Neural cell (in vitro differentiated cells): ENCODE measurements around the gene SLC29A4.

Source experiments
- CTCF ChIP-seq: fragments of 450-650 bp; IDR thresholded peaks from 2 replicates; pipeline ENCODE4 v1.5.1; 2014; ENCODE audit warnings: antibody characterized with exemption, mild to moderate bottlenecking, moderate library complexity; ENCODE audit not compliant: poor library complexity, severe bottlenecking
- EZH2 ChIP-seq: fragments of 200-600, 300-800 bp; shearing (Covaris generic), sonication (generic); IDR thresholded peaks from 2 replicates; pipeline ENCODE4 v1.6.1; 2014; ENCODE audit warnings: antibody characterized with exemption, low read length, borderline replicate concordance, mild to moderate bottlenecking; ENCODE audit not compliant: insufficient read depth, poor library complexity, severe bottlenecking

- no peak for TF ChIP-seq CTCF
- no peak for TF ChIP-seq EZH2
These were observed 62.9 kb downstream of the SLC29A4 start for GRCh38 chr7:5345671-5346070.
